KMS-11 (cell line): ENCODE data around the gene GSK3B.

ENCODE experiments used
- H2AFZ ChIP-seq: fragments of 200-600 bp; sonication (generic); 2 replicates; pipeline ENCODE4 v1.6.1; 2016; ENCODE audit warnings: antibody characterized with exemption, mixed run types, low read depth
- H3K27ac ChIP-seq: fragments of 200-600 bp; sonication (generic); 2 replicates; pipeline ENCODE4 v1.6.1; 2016; ENCODE audit warnings: mild to moderate bottlenecking, mixed run types
- H3K27me3 ChIP-seq: fragments of 200-600 bp; sonication (generic); 2 replicates; pipeline ENCODE4 v1.6.1; 2017; ENCODE audit warnings: mild to moderate bottlenecking, low read depth, mixed run types, moderate library complexity; ENCODE audit not compliant: insufficient read depth
- H3K36me3 ChIP-seq: fragments of 200-600 bp; sonication (generic); 2 replicates; pipeline ENCODE4 v1.6.1; 2017; ENCODE audit warnings: mild to moderate bottlenecking, mixed run types; ENCODE audit not compliant: insufficient read depth
- H3K4me1 ChIP-seq: fragments of 200-600 bp; sonication (generic); 2 replicates; pipeline ENCODE4 v1.6.1; 2016; ENCODE audit warnings: mild to moderate bottlenecking, low read depth, mixed run types; ENCODE audit not compliant: poor library complexity, severe bottlenecking
- H3K4me2 ChIP-seq: fragments of 200-600 bp; sonication (generic); 2 replicates; pipeline ENCODE4 v1.7.0; 2016; ENCODE audit warnings: mild to moderate bottlenecking, mixed run types
- H3K4me3 ChIP-seq: fragments of 200-600 bp; sonication (generic); IDR thresholded peaks from 2 replicates; pipeline ENCODE4 v1.6.1; 2017; ENCODE audit warnings: low read depth, low read length, mixed read lengths; ENCODE audit not compliant: insufficient read depth
- H3K79me2 ChIP-seq: fragments of 200-600 bp; sonication (generic); 2 replicates; pipeline ENCODE4 v1.6.1; 2016; ENCODE audit warnings: low read depth, mixed run types; ENCODE audit not compliant: insufficient read depth
- H3K9ac ChIP-seq: fragments of 200-600 bp; sonication (generic); 2 replicates; pipeline ENCODE4 v1.6.1; 2016; ENCODE audit warnings: mild to moderate bottlenecking, mixed run types
- H4K20me1 ChIP-seq: fragments of 200-600 bp; sonication (generic); 2 replicates; pipeline ENCODE4 v1.6.1; 2016; ENCODE audit warnings: mild to moderate bottlenecking, mixed run types; ENCODE audit not compliant: insufficient read depth
- CTCF ChIP-seq: fragments of 200-600 bp; sonication (generic); conservative IDR thresholded peaks from 2 replicates; pipeline ENCODE4 v1.6.1; 2017; ENCODE audit warnings: low read depth, mild to moderate bottlenecking, antibody characterized with exemption, low read length, moderate library complexity, mixed read lengths

The GSK3B gene

GRCh38 chr3:119885746-119886530 is 208.3 kb downstream of the GSK3B start:
- Histone ChIP-seq H3K4me1 (peaks cover 4% of the 10 kb centered on the region), H2AFZ (no peak overlapping the region), H3K4me3 (no peak overlapping the region), H3K9ac (no peak overlapping the region), H4K20me1 (no peaks in the 10 kb centered on the region), H3K4me2 (no peak overlapping the region), H3K27ac (no peak overlapping the region), H3K79me2 (no peaks in the 10 kb centered on the region), H3K36me3 (peaks cover 4% of the 10 kb centered on the region; the same call in 1 of the 2 replicates), H3K27me3 (no peaks in the 10 kb centered on the region)
- TF ChIP-seq CTCF = no peak

GRCh38 chr3:119884161-119884557 is 210.1 kb downstream of the GSK3B start:
- no peaks in the 10 kb centered on the region for H3K27me3 ChIP-seq
- H3K4me3 ChIP-seq = no peak overlapping the region
- no peak overlapping the region for H3K4me2 ChIP-seq
- no peak overlapping the region for H3K27ac ChIP-seq
- H3K4me1 ChIP-seq = peaks cover 4% of the 10 kb centered on the region
- no peaks in the 10 kb centered on the region for H3K79me2 ChIP-seq
- no peak for TF ChIP-seq CTCF
- H2AFZ ChIP-seq = no peak overlapping the region
- H3K9ac ChIP-seq = no peak overlapping the region
- no peaks in the 10 kb centered on the region for H4K20me1 ChIP-seq
- H3K36me3 ChIP-seq = peaks cover under 1% of the 10 kb centered on the region; the same call in 1 of the 2 replicates

- Histone ChIP-seq H3K9ac (no peak overlapping the region), H4K20me1 (no peaks in the 10 kb centered on the region), H3K36me3 (no peaks in the 10 kb centered on the region), H3K27me3 (no peaks in the 10 kb centered on the region), H3K4me3 (no peak overlapping the region), H3K27ac (no peak overlapping the region), H2AFZ (no peak overlapping the region), H3K4me2 (no peak overlapping the region), H3K79me2 (no peaks in the 10 kb centered on the region), H3K4me1 (peaks cover 4% of the 10 kb centered on the region)
- TF ChIP-seq CTCF = no peak
These were observed 210.6 kb downstream of the GSK3B start for GRCh38 chr3:119883461-119884160.

GRCh38 chr3:119880966-119881365 is 213.3 kb downstream of the GSK3B start:
- Histone ChIP-seq H4K20me1 (no peaks in the 10 kb centered on the region), H3K79me2 (no peaks in the 10 kb centered on the region), H3K4me1 (peaks cover 2% of the 10 kb centered on the region), H3K4me3 (no peak overlapping the region), H3K27ac (no peak overlapping the region), H2AFZ (no peak overlapping the region), H3K9ac (no peak overlapping the region), H3K27me3 (no peaks in the 10 kb centered on the region), H3K36me3 (no peaks in the 10 kb centered on the region), H3K4me2 (no peak overlapping the region)
- TF ChIP-seq CTCF = no peak
